Mammary epithelial cell (primary cell): ENCODE measurements around the gene QRICH1.
A peak's percentile ranks its signal among the peaks of the same experiment; 100 is the strongest.

Experiments
- CTCF ChIP-seq, 2 donors: IDR thresholded peaks in 1 of 2; conservative IDR thresholded peaks in 1 of 2; 2 replicates each; pipeline ENCODE4 v1.5.1; 2011 to 2012; ENCODE audit warnings: inconsistent platforms in 2 of 2, low read length in 2 of 2, mild to moderate bottlenecking in 2 of 2, control low read depth in 1 of 2, low read depth in 1 of 2; ENCODE audit not compliant: insufficient read depth in 1 of 2; ENCODE audit errors: extremely low read depth in 1 of 2
- EZH2 ChIP-seq: IDR thresholded peaks from 2 replicates; pipeline ENCODE4 v1.6.1; 2012; ENCODE audit warnings: low read length, inconsistent platforms, borderline replicate concordance

DNA sequence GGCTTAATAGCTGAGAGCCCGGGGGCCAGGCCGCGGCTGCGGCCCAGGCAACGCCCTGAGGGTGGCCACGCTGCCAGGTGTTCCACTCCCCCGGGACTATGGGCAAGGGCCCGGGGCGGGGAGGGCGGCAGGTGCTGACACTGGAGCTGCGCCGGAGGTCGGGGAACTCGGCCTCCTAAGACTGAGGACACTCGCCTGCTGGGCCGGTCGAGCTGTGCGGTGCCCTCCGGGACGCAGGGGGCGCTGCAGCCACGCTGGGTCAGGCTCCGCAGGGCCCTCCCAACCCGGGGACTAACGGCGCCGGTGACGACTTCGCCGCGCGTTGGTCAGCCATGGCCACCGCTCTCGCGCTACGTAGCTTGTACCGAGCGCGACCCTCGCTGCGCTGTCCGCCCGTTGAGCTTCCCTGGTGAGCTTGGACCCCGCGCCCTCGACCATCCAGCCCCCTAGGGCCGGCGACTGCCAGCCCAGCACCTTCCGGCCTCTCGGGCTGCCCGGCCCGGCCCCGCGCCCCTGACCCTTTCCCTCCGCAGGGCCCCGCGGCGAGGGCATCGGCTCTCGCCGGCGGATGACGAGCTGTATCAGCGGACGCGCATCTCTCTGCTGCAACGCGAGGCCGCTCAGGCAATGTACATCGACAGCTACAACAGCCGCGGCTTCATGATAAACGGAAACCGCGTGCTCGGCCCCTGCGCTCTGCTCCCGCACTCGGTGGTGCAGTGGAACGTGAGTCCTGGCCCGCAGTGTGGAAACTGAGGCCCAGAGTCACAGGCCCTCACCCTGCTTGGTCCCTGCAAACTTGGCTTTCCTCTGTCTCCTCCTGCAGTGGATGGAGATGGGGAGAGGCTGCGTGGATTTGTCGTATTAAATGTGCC is 71.8 kb downstream of the QRICH1 start, which contains the start of gene NDUFAF3:
- TF ChIP-seq CTCF (conservative IDR thresholded peaks at IDR 0.05 in 1 of 2, IDR thresholded peaks at IDR 0.05 in 1 of 2; ENCODE audit: extremely low read depth in 1 of 2, insufficient read depth in 1 of 2, low read depth in 1 of 2, low read length in 2 of 2), result peak; percentile 75 to 97
- no peak for TF ChIP-seq EZH2
